Stimulated activated CD4-positive, alpha-beta T cell treated with anti-CD3 and anti-CD28 coated beads, Interleukin-1b, Interleukin-23, amount 100 ng/mL, for 48 hours (primary cell): ENCODE data around the gene TAPT1.
"Not testable (repeated sequence)": the region's sequence is repeated elsewhere in the genome, so short reads cannot be mapped to it uniquely, and the experiment has no call there.

Source experiments
- DNase-seq: peaks from one replicate; pipeline ENCODE4 v3.0.0-alpha.2; 2020

TAPT1 gene

GRCh38 chr4:16225863-16226815 is at the start of gene TAPT1:
Gene TAPT1, minus strand, starts transcription at chr4:16226471. Its CDS starts 14 bp downstream, at chr4:16226457.
- peak; percentile 74 for DNase-seq

DNA sequence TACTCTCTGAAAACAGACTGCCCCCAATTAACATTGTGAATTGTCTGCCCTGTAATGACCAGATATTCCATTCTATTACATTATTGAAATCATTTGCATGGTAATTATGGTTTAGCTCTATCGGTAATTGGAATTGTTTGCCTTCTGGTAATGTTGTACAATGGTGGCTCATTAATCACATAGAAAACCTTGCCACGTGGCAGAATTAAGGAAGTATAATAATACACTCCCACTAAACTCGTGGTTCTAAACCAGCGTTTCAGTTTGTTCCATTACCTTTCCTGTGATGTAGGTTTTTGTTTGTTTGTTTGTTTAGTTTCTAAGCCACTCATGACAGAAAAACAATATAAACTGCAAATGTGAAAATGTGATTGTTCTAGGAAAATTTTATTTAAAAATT is 45.1 kb upstream of the TAPT1 start:
- no peak for DNase-seq

- DNase-seq, result no peak
Measured at GRCh38 chr4:16270454-16271328, 44.4 kb upstream of the TAPT1 start.

GRCh38 chr4:16269742-16270453 is 43.6 kb upstream of the TAPT1 start:
- not testable (repeated sequence) for DNase-seq

GRCh38 chr4:16269240-16269639 is 43.0 kb upstream of the TAPT1 start:
- no peak for DNase-seq

DNA sequence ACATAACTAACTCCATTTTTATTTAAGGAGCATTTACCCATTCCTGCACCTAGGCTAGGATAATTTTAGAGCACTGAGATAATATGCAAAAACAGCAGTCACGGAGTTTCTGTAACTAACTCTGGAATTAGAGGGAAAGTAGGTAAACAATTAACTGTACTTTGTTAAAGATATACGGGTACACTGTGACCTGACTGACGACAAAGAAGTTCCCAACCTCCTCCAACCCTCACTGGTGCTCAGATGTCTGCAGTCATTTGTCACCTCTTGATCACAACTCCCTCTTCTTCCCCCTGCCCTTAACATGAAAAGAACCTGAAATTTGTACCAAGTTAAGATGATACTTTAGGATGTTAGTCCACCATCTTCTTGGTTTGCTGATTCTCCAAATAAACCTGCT is 42.0 kb upstream of the TAPT1 start:
- DNase-seq, result no peak

DNA sequence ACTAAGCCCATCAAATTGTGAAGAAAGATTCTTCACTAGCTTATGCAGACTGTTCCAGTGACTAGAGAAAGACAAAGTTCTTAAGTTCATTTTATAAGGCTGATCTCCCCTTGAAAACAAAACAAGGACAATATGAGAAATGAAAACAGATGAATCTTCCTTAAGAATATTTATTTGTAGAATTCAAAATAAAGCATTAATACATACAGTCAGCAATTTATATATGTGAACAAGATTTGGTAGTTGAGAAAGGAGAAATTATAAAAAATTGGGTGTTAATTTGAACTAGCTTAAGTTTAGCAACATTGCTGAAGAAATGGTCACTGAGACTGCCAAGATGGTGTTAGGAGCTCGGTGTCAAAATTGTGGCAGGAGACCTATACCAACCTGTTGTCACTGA is 41.4 kb upstream of the TAPT1 start:
- DNase-seq, result no peak

DNA sequence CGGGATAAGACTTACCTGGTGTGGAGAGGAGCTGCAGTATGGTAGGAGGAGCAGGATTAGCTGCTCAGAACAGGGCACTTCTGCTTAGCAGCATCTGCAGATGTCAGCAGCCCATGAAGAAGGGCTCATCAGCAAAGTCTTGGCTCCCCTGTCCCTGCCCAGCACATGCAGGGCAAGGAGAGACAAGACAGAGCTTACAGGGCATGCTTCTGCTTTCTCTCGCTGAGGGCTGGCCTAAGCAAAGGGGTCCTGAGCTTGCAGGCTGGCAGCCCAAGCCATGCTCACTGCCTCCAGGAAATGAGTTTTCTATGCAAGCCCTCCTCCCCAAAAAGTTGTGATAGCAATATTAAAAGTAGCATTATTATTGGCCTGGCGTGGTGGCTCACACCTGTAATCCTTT is 39.5 kb upstream of the TAPT1 start:
- DNase-seq, result no peak

DNA sequence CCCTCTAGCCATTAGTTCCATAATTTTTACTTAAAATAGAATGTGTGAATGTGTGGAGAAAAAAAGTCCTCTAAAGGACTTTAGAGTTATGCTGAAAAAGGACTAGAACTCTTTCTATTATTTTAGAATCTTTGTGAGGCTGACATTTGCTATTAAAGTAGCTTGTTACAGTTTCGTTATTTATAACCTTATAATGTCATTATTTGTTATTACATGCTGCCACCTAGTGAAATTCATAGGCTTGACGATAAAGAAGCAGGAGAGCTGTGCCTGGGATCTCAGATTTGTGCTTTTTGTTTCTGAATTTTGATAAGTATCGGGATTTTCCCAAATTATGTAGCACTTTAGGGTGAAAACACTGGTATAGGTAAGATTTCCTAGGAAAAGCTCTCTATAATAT is 38.5 kb upstream of the TAPT1 start:
- DNase-seq, result no peak

DNA sequence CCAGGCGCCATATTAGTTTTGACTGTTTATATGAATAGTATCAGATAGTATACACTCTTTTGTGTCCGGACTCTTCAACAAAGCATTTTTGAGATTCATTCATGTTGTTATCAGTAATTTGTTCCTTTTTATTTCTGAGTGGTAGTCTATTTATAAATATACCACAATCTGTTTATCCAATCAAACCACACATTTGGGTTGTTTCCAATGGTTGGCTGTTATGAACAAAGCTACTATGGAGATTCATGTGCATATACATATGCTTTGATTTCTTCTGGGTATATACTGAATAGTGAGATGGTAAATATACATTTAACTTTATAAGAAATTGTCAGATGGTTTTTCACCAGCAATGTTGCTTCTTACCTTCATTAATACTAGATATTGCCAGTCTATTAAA is 36.8 kb upstream of the TAPT1 start:
- DNase-seq, result no peak

DNA sequence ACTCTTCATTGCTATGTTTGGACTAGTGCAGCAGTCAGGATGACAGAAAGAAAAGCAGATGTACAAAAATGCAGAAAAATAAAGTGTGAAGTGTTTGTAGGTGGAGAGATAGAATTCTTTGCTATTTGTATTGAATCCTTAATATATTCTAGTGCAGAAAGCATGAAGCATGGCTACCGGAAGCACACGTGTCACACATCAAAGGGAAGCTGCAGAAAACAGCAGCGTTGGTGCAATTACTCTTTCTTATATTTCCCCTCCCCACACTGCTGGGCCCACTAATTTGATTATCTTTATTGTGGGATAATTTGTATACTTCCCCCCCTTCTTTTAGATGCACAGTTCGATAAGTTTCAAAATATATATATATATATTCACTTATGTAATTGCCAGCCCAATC is 35.9 kb upstream of the TAPT1 start:
- DNase-seq, result no peak

DNA sequence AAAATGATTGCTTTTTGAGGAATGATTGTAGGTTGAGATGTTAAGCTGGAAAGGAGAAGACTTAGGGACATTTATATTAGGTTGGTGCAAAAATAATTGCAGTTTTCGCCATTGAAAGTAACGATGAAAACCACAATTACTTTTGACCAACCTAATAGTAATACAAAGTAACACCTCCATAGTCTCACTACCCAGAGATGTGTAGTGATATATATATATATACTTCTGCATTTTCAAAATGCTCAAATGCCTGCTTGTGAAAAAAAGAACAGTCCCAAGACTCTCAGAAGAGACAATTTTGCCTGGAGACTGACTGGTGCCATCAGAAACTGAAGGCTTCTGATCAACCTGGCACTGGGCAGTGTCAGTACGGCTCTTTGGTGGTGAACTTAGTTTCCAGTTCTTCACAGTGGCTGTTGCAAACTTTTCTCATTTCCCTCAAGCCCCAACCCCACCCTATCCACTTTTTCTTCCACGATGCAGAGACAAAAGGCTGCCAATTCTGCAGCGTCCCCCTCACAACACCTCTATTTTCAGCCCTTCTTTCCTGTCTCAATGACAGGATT is 35.1 kb upstream of the TAPT1 start:
- DNase-seq, result no peak

DNA sequence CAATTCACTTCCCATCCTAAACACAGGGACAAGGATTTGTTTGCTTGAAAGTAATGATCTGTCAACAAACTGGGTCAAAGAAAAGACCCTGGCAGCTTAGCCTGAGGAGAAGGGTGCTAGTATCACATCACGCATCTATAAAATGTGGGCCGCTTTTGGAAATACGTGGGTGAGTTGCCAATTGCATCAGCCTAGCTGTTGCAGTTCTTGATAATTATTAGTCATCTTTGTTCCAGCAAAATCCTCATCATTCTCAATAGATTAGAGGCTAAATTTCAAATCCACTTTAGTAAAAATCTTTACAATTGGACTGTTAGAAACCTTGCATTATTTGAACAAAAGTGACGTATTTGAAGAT is 33.6 kb upstream of the TAPT1 start:
- peak; percentile 53 for DNase-seq

- DNase-seq, result no peak
Measured at GRCh38 chr4:16259241-16259888, 33.1 kb upstream of the TAPT1 start.

GRCh38 chr4:16257611-16258010 is 31.3 kb upstream of the TAPT1 start:
- DNase-seq, result no peak

GRCh38 chr4:16256343-16256742 is 30.1 kb upstream of the TAPT1 start:
- no peak for DNase-seq

- no peak for DNase-seq
Measured at GRCh38 chr4:16255730-16256129, 29.5 kb upstream of the TAPT1 start.

GRCh38 chr4:16253127-16253960 is 27.1 kb upstream of the TAPT1 start:
- no peak for DNase-seq

DNA sequence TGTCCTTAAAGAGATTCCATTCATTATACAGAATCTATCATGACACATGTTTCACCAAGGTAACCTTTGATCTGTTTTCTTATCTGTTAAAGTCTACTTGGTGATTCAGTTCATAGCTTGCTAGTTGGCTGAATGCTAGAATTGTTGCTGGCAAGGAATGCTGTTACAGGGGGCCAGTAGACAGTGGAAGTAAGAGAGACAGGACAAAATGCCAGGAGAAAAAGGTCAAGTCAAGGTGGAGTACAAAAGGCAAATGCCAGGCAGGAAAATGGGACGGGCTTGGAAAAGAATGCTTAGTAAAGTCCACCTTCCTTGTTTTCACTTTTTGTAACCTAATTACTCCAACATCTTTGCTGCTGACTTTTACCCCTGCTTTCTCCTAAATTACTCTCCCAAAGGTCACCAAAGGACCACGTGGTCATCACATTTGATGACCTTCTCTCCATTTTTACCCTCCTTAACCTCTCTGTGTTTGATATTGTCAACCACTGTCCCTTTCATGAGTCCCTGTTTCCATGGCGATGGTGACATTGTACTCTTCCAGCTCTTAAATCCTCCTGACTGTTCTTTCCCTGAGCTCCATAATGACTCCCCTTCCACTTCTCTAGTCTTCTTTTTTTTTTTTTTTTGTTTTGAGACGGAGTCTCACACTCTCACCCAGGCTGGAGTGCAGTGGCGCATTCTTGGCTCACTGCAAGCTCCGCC is 24.5 kb upstream of the TAPT1 start:
- no peak for DNase-seq

DNA sequence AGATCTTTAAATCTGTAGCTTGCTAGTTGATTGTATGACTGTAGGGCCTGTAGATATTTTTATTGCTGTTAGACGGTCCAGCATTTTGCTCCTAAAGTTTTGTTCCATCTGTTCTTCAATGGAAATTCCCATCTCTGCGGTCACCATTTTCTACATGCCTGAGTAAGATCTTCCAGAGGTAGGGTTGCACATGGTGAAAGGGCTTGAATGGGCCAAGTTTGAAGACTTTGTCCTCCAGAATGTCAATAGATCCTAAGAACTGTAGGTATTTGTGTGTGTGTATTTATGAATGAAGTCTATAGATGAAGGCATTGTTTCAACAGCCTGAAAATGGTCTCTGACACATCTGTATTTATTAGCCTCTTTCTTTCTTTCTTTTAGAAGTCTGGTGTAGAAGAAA is 22.3 kb upstream of the TAPT1 start:
- DNase-seq, result no peak

DNA sequence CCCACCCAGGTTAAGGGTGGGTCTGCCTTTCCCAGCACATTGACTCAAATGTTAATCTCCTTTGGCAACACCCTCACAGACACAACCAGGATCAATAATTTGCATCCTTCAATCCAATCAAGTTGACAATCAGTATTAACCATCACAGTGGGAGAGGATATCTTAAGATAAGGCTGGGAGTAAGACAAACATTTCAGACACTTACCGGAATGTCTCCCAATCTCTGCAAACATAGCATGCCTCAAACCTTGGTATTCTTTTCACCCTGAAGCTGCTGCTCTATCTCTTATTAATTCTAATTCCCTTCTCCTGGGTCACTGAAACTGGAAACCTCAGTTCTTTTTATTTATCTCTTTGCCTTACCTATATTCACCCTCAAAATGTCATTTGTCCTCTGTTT is 19.0 kb upstream of the TAPT1 start:
- DNase-seq, result no peak
